Inferior parietal cortex (tissue), 1 donor: ENCODE data around the gene MSANTD4.
"Not testable (repeated sequence)": the region's sequence is repeated elsewhere in the genome, so short reads cannot be mapped to it uniquely, and the experiment has no call there.

Experiments
- DNase-seq: peaks from one replicate; pipeline ENCODE4 v3.0.0-alpha.2; 2016; ENCODE audit errors: extremely low spot score

MSANTD4 gene

GRCh38 chr11:106014035-106014434, 8.0 kb downstream of the MSANTD4 start:
- DNase-seq = no peak

GRCh38 chr11:106012744-106013143, 9.3 kb downstream of the MSANTD4 start:
- DNase-seq = peak; percentile 61

- no peak for DNase-seq
Measured at GRCh38 chr11:106011481-106011880, 10.6 kb downstream of the MSANTD4 start.

GRCh38 chr11:106003094-106003493, 18.9 kb downstream of the MSANTD4 start:
- not testable (repeated sequence) for DNase-seq

GRCh38 chr11:106001304-106002012, 20.6 kb downstream of the MSANTD4 start:
- no peak for DNase-seq

- DNase-seq = no peak
Measured at GRCh38 chr11:105991888-105992287, 30.2 kb downstream of the MSANTD4 start.

- DNase-seq = no peak
Measured at GRCh38 chr11:105989124-105989523, 32.9 kb downstream of the MSANTD4 start.

- no peak for DNase-seq
Measured at GRCh38 chr11:105988197-105988596, 33.8 kb downstream of the MSANTD4 start.

GRCh38 chr11:105986554-105986953, 35.5 kb downstream of the MSANTD4 start:
- DNase-seq = no peak

GRCh38 chr11:105979997-105980703, 41.9 kb downstream of the MSANTD4 start:
- no peak for DNase-seq

GRCh38 chr11:105975128-105975527, 46.9 kb downstream of the MSANTD4 start:
- DNase-seq = no peak

GRCh38 chr11:105969756-105970155, 52.3 kb downstream of the MSANTD4 start:
- DNase-seq = no peak

GRCh38 chr11:105968021-105968697, 53.9 kb downstream of the MSANTD4 start:
- no peak for DNase-seq

GRCh38 chr11:105960252-105961245, 61.5 kb downstream of the MSANTD4 start:
- no peak for DNase-seq
